Measurements from ENCODE around the gene ACSF2.

ACSF2 gene

DNA sequence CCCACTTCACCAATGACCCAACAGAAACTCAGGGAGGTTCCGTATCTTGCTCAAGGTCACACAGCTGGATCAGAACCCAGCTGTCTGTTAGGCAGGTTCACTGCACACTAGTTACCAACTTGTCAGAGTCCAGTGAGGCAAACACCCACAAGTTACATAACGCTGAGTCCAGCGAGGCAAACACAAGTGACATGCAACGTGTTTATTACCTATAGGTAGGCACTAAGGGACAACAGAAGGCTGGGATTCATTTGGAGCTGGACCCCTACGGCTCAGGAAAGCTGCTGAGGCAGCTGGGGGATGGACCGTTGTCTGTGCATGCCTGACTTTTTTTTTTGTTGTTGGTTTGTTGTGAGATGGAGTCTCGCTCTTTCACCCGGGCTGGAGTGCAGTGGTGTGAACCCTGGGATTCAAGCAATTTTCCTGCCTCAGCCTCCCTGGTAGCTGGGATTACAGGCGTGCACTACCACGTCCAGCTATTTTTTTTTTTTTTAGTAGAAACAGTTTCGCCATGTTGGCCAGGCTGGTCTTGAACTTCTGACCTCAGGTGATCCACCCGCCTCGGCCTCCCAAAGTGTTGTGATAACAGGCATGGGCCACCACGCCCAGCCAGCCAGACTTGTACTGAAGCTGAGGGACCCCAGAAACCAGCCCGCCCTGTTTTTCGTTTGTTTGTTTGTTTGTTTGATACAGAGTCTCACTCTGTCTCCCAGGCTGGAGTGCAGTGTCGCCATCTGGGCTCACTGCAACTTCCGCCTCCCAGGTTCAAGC is 50.7 kb downstream of the ACSF2 start:
- in situ Hi-C loops (cut with HindIII; ENCODE audit: low sequenced_read_pairs): no loop called here
- TF ChIP-seq, protein P1, sequence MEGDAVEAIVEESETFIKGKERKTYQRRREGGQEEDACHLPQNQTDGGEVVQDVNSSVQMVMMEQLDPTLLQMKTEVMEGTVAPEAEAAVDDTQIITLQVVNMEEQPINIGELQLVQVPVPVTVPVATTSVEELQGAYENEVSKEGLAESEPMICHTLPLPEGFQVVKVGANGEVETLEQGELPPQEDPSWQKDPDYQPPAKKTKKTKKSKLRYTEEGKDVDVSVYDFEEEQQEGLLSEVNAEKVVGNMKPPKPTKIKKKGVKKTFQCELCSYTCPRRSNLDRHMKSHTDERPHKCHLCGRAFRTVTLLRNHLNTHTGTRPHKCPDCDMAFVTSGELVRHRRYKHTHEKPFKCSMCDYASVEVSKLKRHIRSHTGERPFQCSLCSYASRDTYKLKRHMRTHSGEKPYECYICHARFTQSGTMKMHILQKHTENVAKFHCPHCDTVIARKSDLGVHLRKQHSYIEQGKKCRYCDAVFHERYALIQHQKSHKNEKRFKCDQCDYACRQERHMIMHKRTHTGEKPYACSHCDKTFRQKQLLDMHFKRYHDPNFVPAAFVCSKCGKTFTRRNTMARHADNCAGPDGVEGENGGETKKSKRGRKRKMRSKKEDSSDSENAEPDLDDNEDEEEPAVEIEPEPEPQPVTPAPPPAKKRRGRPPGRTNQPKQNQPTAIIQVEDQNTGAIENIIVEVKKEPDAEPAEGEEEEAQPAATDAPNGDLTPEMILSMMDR (IDR thresholded peaks at IDR 0.05; ENCODE audit: low read depth, low read length, missing control alignments): no peak

DNA sequence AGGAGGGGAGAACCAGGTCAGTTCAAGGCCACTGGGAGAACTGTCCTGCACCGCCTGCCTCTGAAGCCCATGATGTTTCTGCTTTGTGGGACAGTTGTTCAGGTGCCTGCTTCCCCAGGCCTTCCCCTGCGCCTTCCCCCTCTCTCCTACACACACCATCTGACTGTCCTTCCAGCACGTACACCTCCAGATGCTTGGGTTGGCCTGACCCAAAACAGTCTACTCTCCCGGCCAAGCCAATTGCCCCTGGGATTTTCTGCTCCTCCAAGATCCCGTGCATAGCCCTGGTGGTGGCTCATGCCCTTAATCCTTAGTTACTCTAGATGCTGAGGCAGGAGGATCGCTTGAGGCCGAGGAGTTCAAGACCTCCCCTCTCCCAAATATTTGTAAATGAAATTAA is 52.0 kb downstream of the ACSF2 start:
- TF ChIP-seq, protein P1 (IDR thresholded peaks at IDR 0.05; ENCODE audit: low read depth, low read length, missing control alignments): no peak
- in situ Hi-C loops (cut with HindIII; ENCODE audit: low sequenced_read_pairs): no loop called here
- peak overlapping the region; percentile 61 for H3K4me3 ChIP-seq (ENCODE audit: low read depth, low read length)
- DNase-seq (ENCODE audit: low read depth): no peak

More for the DNA sequence above, 50.7 kb downstream of the ACSF2 start:
- DNase-seq (ENCODE audit: low read depth): no peak
- no peak overlapping the region for H3K4me3 ChIP-seq (ENCODE audit: low read depth, low read length)

DNA sequence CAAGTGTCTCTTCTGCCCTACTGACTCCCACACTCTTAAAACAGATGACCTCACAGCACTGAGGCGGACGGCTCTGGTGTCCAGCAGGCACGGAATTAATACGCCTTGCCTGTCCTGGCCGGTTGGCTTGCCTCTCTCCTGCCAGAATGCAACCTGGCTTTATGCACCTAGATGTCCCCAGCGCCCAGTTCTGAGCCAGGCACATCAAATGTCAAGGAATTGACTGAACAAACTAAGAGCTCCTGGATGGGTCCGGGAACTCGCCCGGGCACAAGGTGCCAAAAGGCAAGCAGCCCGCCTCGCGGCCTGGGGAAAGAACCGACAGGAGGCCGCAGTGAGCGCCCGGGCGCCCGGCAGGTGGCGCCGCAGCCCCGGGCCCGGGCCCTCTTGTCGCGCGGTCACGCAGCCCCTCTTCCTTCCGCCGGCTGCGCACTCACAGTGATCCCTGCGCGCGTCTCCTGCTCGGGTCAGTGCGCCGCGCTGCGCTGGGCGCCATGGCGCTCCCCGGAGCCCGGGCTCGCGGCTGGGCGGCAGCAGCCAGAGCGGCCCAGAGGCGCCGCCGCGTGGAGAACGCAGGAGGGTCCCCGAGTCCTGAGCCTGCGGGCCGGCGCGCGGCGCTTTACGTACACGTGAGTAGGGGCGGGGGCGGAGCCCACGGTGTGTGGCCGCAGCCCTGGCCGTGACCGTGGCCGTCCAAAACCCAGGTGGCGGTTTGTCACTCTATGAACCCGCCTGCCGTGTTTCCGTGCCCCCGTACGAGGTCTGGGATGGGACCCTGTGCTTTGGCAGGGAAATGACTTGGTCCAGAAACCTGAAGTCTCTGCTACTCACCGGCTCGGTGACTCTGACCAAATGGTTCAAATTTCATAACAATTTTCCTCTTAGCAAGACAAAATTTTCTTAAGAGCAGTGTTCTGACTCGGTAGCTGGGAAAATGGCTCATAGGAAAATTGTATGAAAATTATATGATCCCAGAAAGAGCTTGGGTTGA is 52.7 kb downstream of the ACSF2 start, which contains the start of gene RSAD1:
TSS of gene RSAD1 (plus strand) at position 470 of the 991 bp plus-strand sequence. CDS start at position 495, 25 bp downstream.
- TF ChIP-seq, protein P1 (IDR thresholded peaks at IDR 0.05; ENCODE audit: low read depth, low read length, missing control alignments): peak; percentile 82
- H3K4me3 ChIP-seq (ENCODE audit: low read depth, low read length): peak within 1 kb of the TSS; percentile 61
- in situ Hi-C loops (cut with HindIII; ENCODE audit: low sequenced_read_pairs): no loop called here
- peak; percentile 50 for DNase-seq (ENCODE audit: low read depth)

DNA sequence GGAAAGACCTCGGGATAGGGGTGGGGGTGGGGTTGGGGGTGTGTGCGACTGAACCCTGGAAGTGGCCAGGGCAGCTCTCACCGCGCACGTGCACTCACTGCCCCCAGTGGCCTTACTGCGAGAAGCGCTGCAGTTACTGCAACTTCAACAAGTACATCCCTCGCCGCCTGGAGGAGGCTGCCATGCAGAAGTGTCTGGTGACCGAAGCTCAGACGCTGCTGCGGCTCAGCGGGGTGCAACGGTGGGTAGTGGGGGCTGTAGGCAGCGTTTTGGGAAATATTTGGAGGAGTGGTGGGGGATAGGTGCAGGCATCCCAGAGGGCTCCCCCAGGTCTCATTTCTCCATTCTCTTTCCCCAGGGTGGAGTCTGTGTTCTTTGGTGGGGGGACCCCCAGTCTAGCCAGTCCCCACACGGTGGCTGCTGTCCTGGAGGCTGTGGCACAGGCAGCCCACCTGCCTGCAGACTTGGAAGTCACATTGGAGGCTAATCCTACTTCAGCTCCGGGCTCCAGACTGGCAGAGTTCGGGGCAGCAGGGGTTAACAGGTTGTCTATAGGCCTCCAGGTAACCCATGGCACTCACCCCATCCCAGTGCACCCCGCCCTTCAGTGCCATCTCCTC is 53.6 kb downstream of the ACSF2 start:
- H3K4me3 ChIP-seq (ENCODE audit: low read depth, low read length): peak overlapping the region; percentile 61
- TF ChIP-seq, protein P1 (IDR thresholded peaks at IDR 0.05; ENCODE audit: low read depth, low read length, missing control alignments): peak; percentile 55
- DNase-seq (ENCODE audit: low read depth): peak; percentile 41
- in situ Hi-C loops (cut with HindIII; ENCODE audit: low sequenced_read_pairs): no loop called here

DNA sequence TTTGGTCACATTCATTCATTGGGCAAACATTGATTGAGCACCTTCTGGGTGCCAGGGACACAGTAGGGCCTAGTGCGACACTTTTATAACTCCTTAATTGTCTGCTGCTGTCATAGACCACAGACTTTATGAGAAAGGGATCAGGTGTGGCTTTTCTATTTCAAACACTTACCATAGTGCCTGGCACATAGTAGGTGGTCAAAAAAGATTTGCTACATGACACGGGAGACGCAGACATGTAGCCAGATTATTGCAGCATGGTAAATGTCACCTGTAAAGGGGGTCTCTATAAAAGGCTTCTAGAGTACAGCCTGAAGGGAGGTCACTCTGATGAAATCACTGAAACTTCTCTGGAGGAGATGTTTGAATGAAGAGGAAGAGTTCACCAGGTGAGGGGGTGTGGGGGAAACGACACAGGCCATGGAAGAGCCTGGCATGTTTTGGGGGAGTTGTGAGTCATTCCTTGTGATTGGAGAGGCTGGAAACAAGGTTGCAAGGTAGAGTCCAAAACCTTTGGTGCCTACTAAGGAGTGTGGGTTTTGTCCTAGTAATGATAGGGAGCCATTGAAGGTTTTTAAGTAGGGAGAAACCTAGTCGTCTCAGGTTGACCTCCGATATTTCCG is 54.2 kb downstream of the ACSF2 start:
- in situ Hi-C loops (cut with HindIII; ENCODE audit: low sequenced_read_pairs): no loop called here
- no peak overlapping the region for H3K4me3 ChIP-seq (ENCODE audit: low read depth, low read length)
- TF ChIP-seq, protein P1 (IDR thresholded peaks at IDR 0.05; ENCODE audit: low read depth, low read length, missing control alignments): no peak
- no peak for DNase-seq (ENCODE audit: low read depth)
